ENCODE results near the gene SOX9.
"Not testable (repeated sequence)": the region's sequence is repeated elsewhere in the genome, so short reads cannot be mapped to it uniquely, and the experiment has no call there.

SOX9 gene

GRCh38 chr17:72110942-72111318 lies 9.9 kb upstream of the SOX9 start:
- no peak for DNase-seq (ENCODE audit: low read depth in 2 of 2, low spot score in 1 of 2)

- no peak for DNase-seq (ENCODE audit: low read depth in 2 of 2, low spot score in 1 of 2)
Measured at GRCh38 chr17:72111336-72111923, 9.4 kb upstream of the SOX9 start.

- DNase-seq (ENCODE audit: low read depth in 2 of 2, low spot score in 1 of 2): not testable (repeated sequence)
Measured at GRCh38 chr17:72111926-72112325, 8.9 kb upstream of the SOX9 start.

GRCh38 chr17:72113751-72114150 lies 7.1 kb upstream of the SOX9 start:
- DNase-seq (ENCODE audit: low read depth in 2 of 2, low spot score in 1 of 2): no peak

GRCh38 chr17:72115781-72116525 lies 4.9 kb upstream of the SOX9 start:
- no peak for DNase-seq (ENCODE audit: low read depth in 2 of 2, low spot score in 1 of 2)

- DNase-seq (ENCODE audit: low read depth in 2 of 2, low spot score in 1 of 2): no peak
Measured at GRCh38 chr17:72116661-72117521, 3.9 kb upstream of the SOX9 start.

- DNase-seq (ENCODE audit: low read depth in 2 of 2, low spot score in 1 of 2): no peak
Measured at GRCh38 chr17:72117535-72118334, 3.1 kb upstream of the SOX9 start.

GRCh38 chr17:72118335-72119076 lies 2.3 kb upstream of the SOX9 start:
- DNase-seq (ENCODE audit: low read depth in 2 of 2, low spot score in 1 of 2): no peak

- DNase-seq (ENCODE audit: low read depth in 2 of 2, low spot score in 1 of 2): no peak
Measured at GRCh38 chr17:72119077-72119872, 1.5 kb upstream of the SOX9 start.

GRCh38 chr17:72119873-72120641 lies 763 bp upstream of the SOX9 start:
- no peak for DNase-seq (ENCODE audit: low read depth in 2 of 2, low spot score in 1 of 2)

- no peak for DNase-seq (ENCODE audit: low read depth in 2 of 2, low spot score in 1 of 2)
Measured at GRCh38 chr17:72121164-72122009, 567 bp downstream of the SOX9 start.

GRCh38 chr17:72122010-72122764 lies 1.4 kb downstream of the SOX9 start:
- no peak for DNase-seq (ENCODE audit: low read depth in 2 of 2, low spot score in 1 of 2)

GRCh38 chr17:72122765-72123529 lies 2.1 kb downstream of the SOX9 start:
- no peak for DNase-seq (ENCODE audit: low read depth in 2 of 2, low spot score in 1 of 2)

GRCh38 chr17:72123530-72124437 lies 3.0 kb downstream of the SOX9 start:
- DNase-seq (ENCODE audit: low read depth in 2 of 2, low spot score in 1 of 2): no peak

- DNase-seq (ENCODE audit: low read depth in 2 of 2, low spot score in 1 of 2): no peak
Measured at GRCh38 chr17:72124438-72124775, 3.6 kb downstream of the SOX9 start.

- no peak for DNase-seq (ENCODE audit: low read depth in 2 of 2, low spot score in 1 of 2)
Measured at GRCh38 chr17:72125226-72125651, 4.4 kb downstream of the SOX9 start.

Measured in stimulated activated CD8-positive, alpha-beta memory T cell treated with anti-CD3 and anti-CD28 coated beads, Interleukin-4, amount 100 ng/mL, for 4 hours (primary cell).